ENCODE results near the gene METTL14.

DNA sequence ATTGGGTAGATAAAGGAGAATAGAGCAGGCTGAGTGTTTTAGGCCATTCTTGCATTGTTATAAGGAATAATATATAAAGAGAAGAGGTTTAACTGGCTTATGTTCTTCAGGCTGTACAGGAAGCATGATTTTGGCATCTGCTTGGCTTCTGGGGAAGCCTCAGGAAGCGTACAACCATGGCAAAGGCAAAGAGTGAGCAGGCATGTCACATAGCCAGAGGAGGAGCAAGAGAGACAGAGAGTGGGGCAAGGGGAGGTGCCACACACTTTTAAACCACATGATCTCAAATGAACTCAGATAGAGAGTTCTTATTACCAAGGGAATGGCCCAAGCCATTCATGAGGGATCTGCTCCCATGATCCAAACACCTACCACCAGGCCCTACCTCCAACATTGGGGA is 4.4 kb upstream of the METTL14 start:
- TF ChIP-seq, protein P1, sequence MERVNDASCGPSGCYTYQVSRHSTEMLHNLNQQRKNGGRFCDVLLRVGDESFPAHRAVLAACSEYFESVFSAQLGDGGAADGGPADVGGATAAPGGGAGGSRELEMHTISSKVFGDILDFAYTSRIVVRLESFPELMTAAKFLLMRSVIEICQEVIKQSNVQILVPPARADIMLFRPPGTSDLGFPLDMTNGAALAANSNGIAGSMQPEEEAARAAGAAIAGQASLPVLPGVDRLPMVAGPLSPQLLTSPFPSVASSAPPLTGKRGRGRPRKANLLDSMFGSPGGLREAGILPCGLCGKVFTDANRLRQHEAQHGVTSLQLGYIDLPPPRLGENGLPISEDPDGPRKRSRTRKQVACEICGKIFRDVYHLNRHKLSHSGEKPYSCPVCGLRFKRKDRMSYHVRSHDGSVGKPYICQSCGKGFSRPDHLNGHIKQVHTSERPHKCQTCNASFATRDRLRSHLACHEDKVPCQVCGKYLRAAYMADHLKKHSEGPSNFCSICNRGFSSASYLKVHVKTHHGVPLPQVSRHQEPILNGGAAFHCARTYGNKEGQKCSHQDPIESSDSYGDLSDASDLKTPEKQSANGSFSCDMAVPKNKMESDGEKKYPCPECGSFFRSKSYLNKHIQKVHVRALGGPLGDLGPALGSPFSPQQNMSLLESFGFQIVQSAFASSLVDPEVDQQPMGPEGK (CRISPR knock-in tag; IDR thresholded peaks at IDR 0.05; ENCODE audit: borderline replicate concordance), result no peak
- TF ChIP-seq, protein P2, sequence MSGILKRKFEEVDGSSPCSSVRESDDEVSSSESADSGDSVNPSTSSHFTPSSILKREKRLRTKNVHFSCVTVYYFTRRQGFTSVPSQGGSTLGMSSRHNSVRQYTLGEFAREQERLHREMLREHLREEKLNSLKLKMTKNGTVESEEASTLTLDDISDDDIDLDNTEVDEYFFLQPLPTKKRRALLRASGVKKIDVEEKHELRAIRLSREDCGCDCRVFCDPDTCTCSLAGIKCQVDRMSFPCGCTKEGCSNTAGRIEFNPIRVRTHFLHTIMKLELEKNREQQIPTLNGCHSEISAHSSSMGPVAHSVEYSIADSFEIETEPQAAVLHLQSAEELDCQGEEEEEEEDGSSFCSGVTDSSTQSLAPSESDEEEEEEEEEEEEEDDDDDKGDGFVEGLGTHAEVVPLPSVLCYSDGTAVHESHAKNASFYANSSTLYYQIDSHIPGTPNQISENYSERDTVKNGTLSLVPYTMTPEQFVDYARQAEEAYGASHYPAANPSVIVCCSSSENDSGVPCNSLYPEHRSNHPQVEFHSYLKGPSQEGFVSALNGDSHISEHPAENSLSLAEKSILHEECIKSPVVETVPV (CRISPR knock-in tag; IDR thresholded peaks at IDR 0.05), result no peak
- TF ChIP-seq, protein P3, sequence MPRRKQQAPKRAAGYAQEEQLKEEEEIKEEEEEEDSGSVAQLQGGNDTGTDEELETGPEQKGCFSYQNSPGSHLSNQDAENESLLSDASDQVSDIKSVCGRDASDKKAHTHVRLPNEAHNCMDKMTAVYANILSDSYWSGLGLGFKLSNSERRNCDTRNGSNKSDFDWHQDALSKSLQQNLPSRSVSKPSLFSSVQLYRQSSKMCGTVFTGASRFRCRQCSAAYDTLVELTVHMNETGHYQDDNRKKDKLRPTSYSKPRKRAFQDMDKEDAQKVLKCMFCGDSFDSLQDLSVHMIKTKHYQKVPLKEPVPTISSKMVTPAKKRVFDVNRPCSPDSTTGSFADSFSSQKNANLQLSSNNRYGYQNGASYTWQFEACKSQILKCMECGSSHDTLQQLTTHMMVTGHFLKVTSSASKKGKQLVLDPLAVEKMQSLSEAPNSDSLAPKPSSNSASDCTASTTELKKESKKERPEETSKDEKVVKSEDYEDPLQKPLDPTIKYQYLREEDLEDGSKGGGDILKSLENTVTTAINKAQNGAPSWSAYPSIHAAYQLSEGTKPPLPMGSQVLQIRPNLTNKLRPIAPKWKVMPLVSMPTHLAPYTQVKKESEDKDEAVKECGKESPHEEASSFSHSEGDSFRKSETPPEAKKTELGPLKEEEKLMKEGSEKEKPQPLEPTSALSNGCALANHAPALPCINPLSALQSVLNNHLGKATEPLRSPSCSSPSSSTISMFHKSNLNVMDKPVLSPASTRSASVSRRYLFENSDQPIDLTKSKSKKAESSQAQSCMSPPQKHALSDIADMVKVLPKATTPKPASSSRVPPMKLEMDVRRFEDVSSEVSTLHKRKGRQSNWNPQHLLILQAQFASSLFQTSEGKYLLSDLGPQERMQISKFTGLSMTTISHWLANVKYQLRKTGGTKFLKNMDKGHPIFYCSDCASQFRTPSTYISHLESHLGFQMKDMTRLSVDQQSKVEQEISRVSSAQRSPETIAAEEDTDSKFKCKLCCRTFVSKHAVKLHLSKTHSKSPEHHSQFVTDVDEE (CRISPR knock-in tag; IDR thresholded peaks at IDR 0.05), result no peak
- no peak for TF ChIP-seq ZC3H10 (CRISPR knock-in tag; IDR thresholded peaks at IDR 0.05)
- TF ChIP-seq CSDC2 (CRISPR knock-in tag; IDR thresholded peaks at IDR 0.05), result no peak
- TF ChIP-seq ZFP30 (CRISPR knock-in tag; IDR thresholded peaks at IDR 0.05), result no peak
- no peak for TF ChIP-seq ZNF8 (CRISPR knock-in tag; IDR thresholded peaks at IDR 0.05)
- TF ChIP-seq ZNF565 (CRISPR knock-in tag; conservative IDR thresholded peaks at IDR 0.05; ENCODE audit: low read depth), result no peak
- TF ChIP-seq, protein P4, sequence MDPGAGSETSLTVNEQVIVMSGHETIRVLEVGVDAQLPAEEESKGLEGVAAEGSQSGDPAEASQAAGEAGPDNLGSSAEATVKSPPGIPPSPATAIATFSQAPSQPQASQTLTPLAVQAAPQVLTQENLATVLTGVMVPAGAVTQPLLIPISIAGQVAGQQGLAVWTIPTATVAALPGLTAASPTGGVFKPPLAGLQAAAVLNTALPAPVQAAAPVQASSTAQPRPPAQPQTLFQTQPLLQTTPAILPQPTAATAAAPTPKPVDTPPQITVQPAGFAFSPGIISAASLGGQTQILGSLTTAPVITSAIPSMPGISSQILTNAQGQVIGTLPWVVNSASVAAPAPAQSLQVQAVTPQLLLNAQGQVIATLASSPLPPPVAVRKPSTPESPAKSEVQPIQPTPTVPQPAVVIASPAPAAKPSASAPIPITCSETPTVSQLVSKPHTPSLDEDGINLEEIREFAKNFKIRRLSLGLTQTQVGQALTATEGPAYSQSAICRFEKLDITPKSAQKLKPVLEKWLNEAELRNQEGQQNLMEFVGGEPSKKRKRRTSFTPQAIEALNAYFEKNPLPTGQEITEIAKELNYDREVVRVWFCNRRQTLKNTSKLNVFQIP (CRISPR knock-in tag; IDR thresholded peaks at IDR 0.05; ENCODE audit: borderline replicate concordance, low read depth), result no peak
- TF ChIP-seq SNAI2 (CRISPR knock-in tag; IDR thresholded peaks at IDR 0.05), result no peak
- TF ChIP-seq ISL1 (CRISPR knock-in tag; IDR thresholded peaks at IDR 0.05), result no peak
- no peak for TF ChIP-seq BACH2 (CRISPR knock-in tag; IDR thresholded peaks at IDR 0.05; ENCODE audit: borderline replicate concordance)

Data from SK-N-SH treated with all-trans-retinoic acid at 6 μM for 48 hours (cell line).